NCI-H526 (cell line): ENCODE results near the gene KBTBD3.

Source experiments
- DNase-seq, 2 experiments: peaks; one replicate each; lab custom pipeline; 2025; lab: John Stamatoyannopoulos, UW

Gene KBTBD3, protein sequence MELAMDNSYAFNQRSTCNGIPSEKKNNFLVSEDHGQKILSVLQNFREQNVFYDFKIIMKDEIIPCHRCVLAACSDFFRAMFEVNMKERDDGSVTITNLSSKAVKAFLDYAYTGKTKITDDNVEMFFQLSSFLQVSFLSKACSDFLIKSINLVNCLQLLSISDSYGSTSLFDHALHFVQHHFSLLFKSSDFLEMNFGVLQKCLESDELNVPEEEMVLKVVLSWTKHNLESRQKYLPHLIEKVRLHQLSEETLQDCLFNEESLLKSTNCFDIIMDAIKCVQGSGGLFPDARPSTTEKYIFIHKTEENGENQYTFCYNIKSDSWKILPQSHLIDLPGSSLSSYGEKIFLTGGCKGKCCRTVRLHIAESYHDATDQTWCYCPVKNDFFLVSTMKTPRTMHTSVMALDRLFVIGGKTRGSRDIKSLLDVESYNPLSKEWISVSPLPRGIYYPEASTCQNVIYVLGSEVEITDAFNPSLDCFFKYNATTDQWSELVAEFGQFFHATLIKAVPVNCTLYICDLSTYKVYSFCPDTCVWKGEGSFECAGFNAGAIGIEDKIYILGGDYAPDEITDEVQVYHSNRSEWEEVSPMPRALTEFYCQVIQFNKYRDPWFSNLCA

GRCh38 chr11:106076919-106077608 is at the start of gene KBTBD3:
KBTBD3 (minus strand) TSS chr11:106077347; CDS start chr11:106059097, 18,250 bp downstream.
- DNase-seq, result peak; percentile 100

- no peak for DNase-seq
Observed at GRCh38 chr11:106121570-106122320, 44.6 kb upstream of the KBTBD3 start.

- DNase-seq, result no peak
Observed at GRCh38 chr11:106105986-106106385, 28.8 kb upstream of the KBTBD3 start.

GRCh38 chr11:106101819-106102218 is 24.7 kb upstream of the KBTBD3 start:
- no peak for DNase-seq

- no peak for DNase-seq
Observed at GRCh38 chr11:106101370-106101769, 24.2 kb upstream of the KBTBD3 start.

- DNase-seq, result no peak
Observed at GRCh38 chr11:106098893-106099553, 21.9 kb upstream of the KBTBD3 start.

DNA sequence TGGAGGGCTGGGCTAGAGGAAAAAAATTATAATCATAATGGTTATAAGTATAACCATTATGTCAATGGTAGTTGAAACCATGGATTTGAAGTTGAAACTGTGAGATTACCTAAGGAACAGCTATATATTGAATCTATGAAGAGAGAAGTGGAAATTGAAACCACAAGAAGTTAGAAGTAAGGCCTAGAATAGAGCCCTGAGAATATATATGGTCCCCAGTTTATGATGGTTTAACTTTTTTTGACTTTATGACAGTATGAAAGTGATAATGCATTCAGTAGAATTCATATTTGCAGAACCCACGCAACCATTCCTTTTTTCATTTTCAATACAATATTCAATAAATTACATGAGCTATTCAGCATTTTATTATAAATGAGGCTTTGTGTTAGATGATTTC is 15.3 kb upstream of the KBTBD3 start:
- DNase-seq, result no peak

GRCh38 chr11:106091480-106092123 is 14.5 kb upstream of the KBTBD3 start:
- DNase-seq, result no peak

DNA sequence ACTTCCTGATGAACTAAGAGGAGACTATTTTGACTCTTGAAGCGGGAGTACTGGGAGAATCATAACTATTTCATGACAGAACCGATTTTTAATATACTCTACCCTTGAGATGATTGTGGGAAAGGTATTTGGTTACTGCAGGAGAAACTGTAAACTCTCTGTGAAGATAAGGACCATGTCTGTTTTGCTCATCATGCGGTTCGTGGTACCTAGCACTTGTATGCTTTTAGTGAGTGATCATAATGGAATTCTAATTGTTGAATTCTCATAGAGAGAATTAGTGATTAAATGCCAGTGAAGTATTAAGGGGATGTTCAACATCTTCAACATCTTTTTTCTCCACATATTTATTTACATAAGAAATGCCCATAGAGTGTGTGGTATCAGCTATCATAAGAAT is 11.7 kb upstream of the KBTBD3 start:
- DNase-seq, result no peak

DNA sequence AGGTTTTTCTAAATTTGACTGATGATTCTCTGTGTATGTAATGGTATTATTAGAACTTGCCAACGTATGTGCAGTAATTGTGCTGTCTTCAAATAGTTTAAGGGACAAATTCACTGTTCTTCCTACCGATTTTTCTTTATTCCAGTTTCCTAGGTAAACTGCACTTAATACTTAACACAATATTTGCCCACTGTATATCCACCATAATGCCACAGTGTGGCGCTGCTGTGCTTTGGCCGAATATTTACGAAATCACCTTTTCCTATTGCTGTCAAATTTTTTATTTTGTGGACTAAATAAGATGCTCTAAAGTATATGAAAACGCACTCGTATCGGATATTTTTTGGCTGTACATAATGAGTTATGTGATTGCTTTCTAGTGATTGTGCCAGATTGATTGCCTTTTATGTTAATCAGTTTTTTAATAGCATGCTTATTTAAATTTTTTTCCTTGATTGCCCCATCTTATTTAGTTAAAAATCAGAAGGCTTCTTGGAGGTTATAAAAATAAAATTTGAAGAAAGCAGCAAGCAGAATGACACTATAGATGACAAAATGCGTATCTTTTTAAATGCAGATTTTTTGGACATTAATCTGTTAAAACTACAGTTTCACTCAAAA is 10.8 kb upstream of the KBTBD3 start:
- DNase-seq, result peak; percentile 41 to 79

DNA sequence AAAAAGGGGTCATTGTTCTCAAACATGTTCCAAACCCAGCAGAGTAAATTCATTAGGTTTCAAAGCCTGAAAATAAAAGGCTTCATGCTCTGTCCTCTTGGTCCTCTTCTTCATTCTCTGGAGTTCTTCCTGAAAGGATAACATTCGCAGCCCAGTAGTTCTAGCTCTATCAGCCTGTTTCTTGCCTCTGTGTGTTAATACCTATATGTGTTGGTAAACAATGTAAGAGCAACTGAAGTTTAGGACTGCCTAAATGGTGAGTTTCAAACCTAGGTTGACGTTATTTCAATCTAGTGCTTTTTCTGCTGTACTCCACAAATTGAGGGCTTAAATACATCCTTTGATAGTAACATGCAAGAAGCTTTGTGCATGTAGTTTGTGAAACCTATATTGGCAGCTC is 9.7 kb upstream of the KBTBD3 start:
- DNase-seq, result no peak

- no peak for DNase-seq
Observed at GRCh38 chr11:106086135-106086534, 9.0 kb upstream of the KBTBD3 start.

- DNase-seq, result no peak
Observed at GRCh38 chr11:106082096-106082495, 4.9 kb upstream of the KBTBD3 start.

- peak; percentile 62 to 87 for DNase-seq
Observed at GRCh38 chr11:106077609-106078455, 685 bp upstream of the KBTBD3 start, which contains the start of gene AASDHPPT. AASDHPPT (plus strand) TSS chr11:106077662; CDS start chr11:106077711, 49 bp downstream.

- peak; percentile 79 to 88 for DNase-seq
Observed at GRCh38 chr11:106076171-106076918, 802 bp downstream of the KBTBD3 start.

GRCh38 chr11:106072804-106073203 is 4.3 kb downstream of the KBTBD3 start:
- DNase-seq, result no peak

- no peak for DNase-seq
Observed at GRCh38 chr11:106070606-106071005, 6.5 kb downstream of the KBTBD3 start.

DNA sequence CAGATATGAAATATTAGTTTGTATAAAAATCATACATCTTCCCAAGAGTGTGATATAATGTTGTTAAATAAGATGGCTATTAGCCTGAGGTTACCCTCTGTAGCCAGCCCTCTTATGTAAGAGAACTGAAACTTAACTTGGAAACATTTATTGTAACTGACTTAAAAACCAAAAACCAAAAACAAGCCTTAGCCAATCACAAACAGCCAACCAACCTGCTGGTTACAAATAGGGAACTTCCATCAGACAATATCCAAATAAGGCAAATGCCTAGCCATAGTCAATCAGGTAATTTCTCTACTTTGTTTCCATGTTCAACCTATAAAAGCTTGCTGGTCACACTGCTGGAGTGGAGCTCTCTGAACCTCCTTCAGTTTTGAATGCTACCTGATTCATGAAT is 14.1 kb downstream of the KBTBD3 start:
- no peak for DNase-seq
